ENCODE results near the gene ATP8A2.
"Not testable (repeated sequence)": the region's sequence is repeated elsewhere in the genome, so short reads cannot be mapped to it uniquely, and the experiment has no call there.

The ATP8A2 gene

GRCh38 chr13:25819856-25820530 lies 448.2 kb downstream of the ATP8A2 start:
- no peaks in the 10 kb centered on the region for H3K9me3 ChIP-seq (ENCODE audit: control insufficient read depth, low read length)
- 87 to 91% methylated on average over 10 of the region's 10 CpGs for WGBS, 2 experiments
- H3K36me3 ChIP-seq (ENCODE audit: control insufficient read depth, insufficient read depth, low read length) = no peaks in the 10 kb centered on the region
- H3K27ac ChIP-seq (ENCODE audit: insufficient read depth, low read depth, low read length, poor library complexity, severe bottlenecking) = no peak overlapping the region
- no peaks in the 10 kb centered on the region for H3K4me1 ChIP-seq (ENCODE audit: control insufficient read depth, insufficient read depth, low read length)
- no peak overlapping the region for H3K4me3 ChIP-seq (ENCODE audit: insufficient read depth, low read depth, low read length)
- H3K27me3 ChIP-seq (ENCODE audit: control insufficient read depth, insufficient read depth, low read length, poor library complexity, severe bottlenecking) = no peaks in the 10 kb centered on the region

GRCh38 chr13:25821776-25822175 lies 450.0 kb downstream of the ATP8A2 start:
- no peaks in the 10 kb centered on the region for H3K27me3 ChIP-seq (ENCODE audit: control insufficient read depth, insufficient read depth, low read length, poor library complexity, severe bottlenecking)
- no peak overlapping the region for H3K27ac ChIP-seq (ENCODE audit: insufficient read depth, low read depth, low read length, poor library complexity, severe bottlenecking)
- no peaks in the 10 kb centered on the region for H3K9me3 ChIP-seq (ENCODE audit: control insufficient read depth, low read length)
- no peaks in the 10 kb centered on the region for H3K36me3 ChIP-seq (ENCODE audit: control insufficient read depth, insufficient read depth, low read length)
- no peaks in the 10 kb centered on the region for H3K4me1 ChIP-seq (ENCODE audit: control insufficient read depth, insufficient read depth, low read length)
- H3K4me3 ChIP-seq (ENCODE audit: insufficient read depth, low read depth, low read length) = no peak overlapping the region

- not testable (repeated sequence) for H3K4me3 ChIP-seq (ENCODE audit: insufficient read depth, low read depth, low read length); H3K27me3 ChIP-seq (ENCODE audit: control insufficient read depth, insufficient read depth, low read length, poor library complexity, severe bottlenecking); H3K27ac ChIP-seq (ENCODE audit: insufficient read depth, low read depth, low read length, poor library complexity, severe bottlenecking); H3K36me3 ChIP-seq (ENCODE audit: control insufficient read depth, insufficient read depth, low read length); H3K4me1 ChIP-seq (ENCODE audit: control insufficient read depth, insufficient read depth, low read length); H3K9me3 ChIP-seq (ENCODE audit: control insufficient read depth, low read length)
- 86 to 91% methylated on average over 9 of the region's 9 CpGs for WGBS, 2 experiments
Measured at GRCh38 chr13:25827221-25827620, 455.4 kb downstream of the ATP8A2 start.

GRCh38 chr13:25827831-25828465 lies 456.2 kb downstream of the ATP8A2 start:
- H3K9me3 ChIP-seq (ENCODE audit: control insufficient read depth, low read length) = no peaks in the 10 kb centered on the region
- no peak overlapping the region for H3K4me3 ChIP-seq (ENCODE audit: insufficient read depth, low read depth, low read length)
- no peak overlapping the region for H3K27ac ChIP-seq (ENCODE audit: insufficient read depth, low read depth, low read length, poor library complexity, severe bottlenecking)
- no peaks in the 10 kb centered on the region for H3K27me3 ChIP-seq (ENCODE audit: control insufficient read depth, insufficient read depth, low read length, poor library complexity, severe bottlenecking)
- no peaks in the 10 kb centered on the region for H3K4me1 ChIP-seq (ENCODE audit: control insufficient read depth, insufficient read depth, low read length)
- no peaks in the 10 kb centered on the region for H3K36me3 ChIP-seq (ENCODE audit: control insufficient read depth, insufficient read depth, low read length)
- 95% methylated on average over 5 of the region's 5 CpGs for WGBS, 2 experiments

- Histone ChIP-seq H3K27ac (ENCODE audit: insufficient read depth, low read depth, low read length, poor library complexity, severe bottlenecking) (no peak overlapping the region), H3K4me1 (ENCODE audit: control insufficient read depth, insufficient read depth, low read length) (no peaks in the 10 kb centered on the region), H3K36me3 (ENCODE audit: control insufficient read depth, insufficient read depth, low read length) (no peaks in the 10 kb centered on the region), H3K4me3 (ENCODE audit: insufficient read depth, low read depth, low read length) (no peak overlapping the region), H3K9me3 (ENCODE audit: control insufficient read depth, low read length) (no peaks in the 10 kb centered on the region), H3K27me3 (ENCODE audit: control insufficient read depth, insufficient read depth, low read length, poor library complexity, severe bottlenecking) (no peaks in the 10 kb centered on the region)
- WGBS, 2 experiments = 86 to 100% methylated on average over 1 of the region's 1 CpG
Measured at GRCh38 chr13:25833761-25834160, 462.0 kb downstream of the ATP8A2 start.

- WGBS, 2 experiments = 93 to 95% methylated on average over 12 of the region's 12 CpGs
- H3K4me3 ChIP-seq (ENCODE audit: insufficient read depth, low read depth, low read length) = no peak overlapping the region
- no peaks in the 10 kb centered on the region for H3K4me1 ChIP-seq (ENCODE audit: control insufficient read depth, insufficient read depth, low read length)
- H3K27me3 ChIP-seq (ENCODE audit: control insufficient read depth, insufficient read depth, low read length, poor library complexity, severe bottlenecking) = no peaks in the 10 kb centered on the region
- H3K36me3 ChIP-seq (ENCODE audit: control insufficient read depth, insufficient read depth, low read length) = no peaks in the 10 kb centered on the region
- no peak overlapping the region for H3K27ac ChIP-seq (ENCODE audit: insufficient read depth, low read depth, low read length, poor library complexity, severe bottlenecking)
- H3K9me3 ChIP-seq (ENCODE audit: control insufficient read depth, low read length) = no peaks in the 10 kb centered on the region
Measured at GRCh38 chr13:25836574-25837336, 465.0 kb downstream of the ATP8A2 start.

- no peaks in the 10 kb centered on the region for H3K4me1 ChIP-seq (ENCODE audit: control insufficient read depth, insufficient read depth, low read length)
- no peaks in the 10 kb centered on the region for H3K27me3 ChIP-seq (ENCODE audit: control insufficient read depth, insufficient read depth, low read length, poor library complexity, severe bottlenecking)
- H3K27ac ChIP-seq (ENCODE audit: insufficient read depth, low read depth, low read length, poor library complexity, severe bottlenecking) = no peak overlapping the region
- H3K9me3 ChIP-seq (ENCODE audit: control insufficient read depth, low read length) = no peaks in the 10 kb centered on the region
- no peak overlapping the region for H3K4me3 ChIP-seq (ENCODE audit: insufficient read depth, low read depth, low read length)
- WGBS, 2 experiments = 91 to 95% methylated on average over 8 of the region's 8 CpGs
- no peaks in the 10 kb centered on the region for H3K36me3 ChIP-seq (ENCODE audit: control insufficient read depth, insufficient read depth, low read length)
Measured at GRCh38 chr13:25839371-25839770, 467.6 kb downstream of the ATP8A2 start.

GRCh38 chr13:25840261-25840660 lies 468.5 kb downstream of the ATP8A2 start:
- no peaks in the 10 kb centered on the region for H3K36me3 ChIP-seq (ENCODE audit: control insufficient read depth, insufficient read depth, low read length)
- 89 to 92% methylated on average over 3 of the region's 3 CpGs for WGBS, 2 experiments

GRCh38 chr13:25840931-25841330 lies 469.2 kb downstream of the ATP8A2 start:
- no peaks in the 10 kb centered on the region for H3K9me3 ChIP-seq (ENCODE audit: control insufficient read depth, low read length)
- H3K36me3 ChIP-seq (ENCODE audit: control insufficient read depth, insufficient read depth, low read length) = no peaks in the 10 kb centered on the region
- no peaks in the 10 kb centered on the region for H3K27me3 ChIP-seq (ENCODE audit: control insufficient read depth, insufficient read depth, low read length, poor library complexity, severe bottlenecking)
- H3K27ac ChIP-seq (ENCODE audit: insufficient read depth, low read depth, low read length, poor library complexity, severe bottlenecking) = no peak overlapping the region
- 95% methylated on average over 2 of the region's 2 CpGs; no CpG with 5 or more reads in 1 of the 2 experiments for WGBS, 2 experiments
- no peak overlapping the region for H3K4me3 ChIP-seq (ENCODE audit: insufficient read depth, low read depth, low read length)
- no peaks in the 10 kb centered on the region for H3K4me1 ChIP-seq (ENCODE audit: control insufficient read depth, insufficient read depth, low read length)

More at GRCh38 chr13:25840261-25840660, 468.5 kb downstream of the ATP8A2 start:
- no peaks in the 10 kb centered on the region for H3K4me1 ChIP-seq (ENCODE audit: control insufficient read depth, insufficient read depth, low read length)
- H3K27me3 ChIP-seq (ENCODE audit: control insufficient read depth, insufficient read depth, low read length, poor library complexity, severe bottlenecking) = no peaks in the 10 kb centered on the region
- H3K4me3 ChIP-seq (ENCODE audit: insufficient read depth, low read depth, low read length) = no peak overlapping the region
- H3K27ac ChIP-seq (ENCODE audit: insufficient read depth, low read depth, low read length, poor library complexity, severe bottlenecking) = no peak overlapping the region
- no peaks in the 10 kb centered on the region for H3K9me3 ChIP-seq (ENCODE audit: control insufficient read depth, low read length)

- no peaks in the 10 kb centered on the region for H3K27me3 ChIP-seq (ENCODE audit: control insufficient read depth, insufficient read depth, low read length, poor library complexity, severe bottlenecking)
- H3K27ac ChIP-seq (ENCODE audit: insufficient read depth, low read depth, low read length, poor library complexity, severe bottlenecking) = no peak overlapping the region
- no peaks in the 10 kb centered on the region for H3K36me3 ChIP-seq (ENCODE audit: control insufficient read depth, insufficient read depth, low read length)
- 89 to 91% methylated on average over 3 to 4 of the region's 4 CpGs for WGBS, 2 experiments
- no peaks in the 10 kb centered on the region for H3K9me3 ChIP-seq (ENCODE audit: control insufficient read depth, low read length)
- no peak overlapping the region for H3K4me3 ChIP-seq (ENCODE audit: insufficient read depth, low read depth, low read length)
- peaks cover 3% of the 10 kb centered on the region for H3K4me1 ChIP-seq (ENCODE audit: control insufficient read depth, insufficient read depth, low read length)
Measured at GRCh38 chr13:25843692-25844091, 471.9 kb downstream of the ATP8A2 start.

Measured in ectodermal cell (in vitro differentiated cells).